IMR-90 (cell line): Measurements from ENCODE around the gene LAIR1.

Experiments
- CTCF ChIP-seq: conservative IDR thresholded peaks from 2 replicates; pipeline ENCODE4 v1.5.1; 2012; ENCODE audit warnings: mild to moderate bottlenecking, low read depth, low read length, improper control_type of control experiment
- POLR2A ChIP-seq: IDR thresholded peaks from 2 replicates; pipeline ENCODE4 v1.6.1; 2012; ENCODE audit warnings: mild to moderate bottlenecking, low read depth, low read length

- TF ChIP-seq CTCF (no peak), POLR2A (no peak)
These were observed 18.8 kb downstream of the LAIR1 start for GRCh38 chr19:54345938-54346386.
